ENCODE results near the gene DPP3.

DNA sequence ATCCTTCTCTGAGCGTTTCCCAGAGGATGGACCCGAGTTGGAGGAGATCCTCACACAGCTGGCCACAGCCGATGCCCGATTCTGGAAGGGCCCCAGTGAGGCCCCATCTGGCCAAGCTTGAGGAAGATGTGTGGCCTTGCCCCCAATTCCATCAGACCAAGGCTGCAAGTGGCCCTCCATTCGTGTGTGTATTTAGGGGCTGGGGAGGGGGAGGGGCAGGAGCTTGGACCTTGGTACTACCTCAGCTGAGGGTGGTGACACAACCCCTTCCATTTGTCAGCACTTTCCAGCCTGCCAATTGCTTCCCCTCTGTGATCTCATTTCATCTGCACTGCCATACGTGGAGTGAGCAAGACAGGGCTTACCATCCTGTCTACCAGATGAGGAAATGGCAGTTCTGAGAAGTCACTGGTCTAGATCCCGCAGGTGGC, 28.9 kb downstream of the DPP3 start:
- TF ChIP-seq RAD21 (IDR thresholded peaks at IDR 0.05; ENCODE audit: low read length) (no peak), MXI1 (IDR thresholded peaks at IDR 0.05; ENCODE audit: borderline replicate concordance, low read depth, low read length) (no peak), FOS (IDR thresholded peaks at IDR 0.05; ENCODE audit: low read depth, low read length) (no peak)

All from IMR-90 (cell line).